ENCODE data around the gene GAS2.

- TF ChIP-seq YY1 (IDR thresholded peaks at IDR 0.05; ENCODE audit: insufficient read depth, insufficient read length) (no peak), ZNF274 (IDR thresholded peaks at IDR 0.05; ENCODE audit: low read depth, low read length) (no peak), SUZ12 (IDR thresholded peaks at IDR 0.05; ENCODE audit: extremely low read depth, insufficient read depth, insufficient read length) (no peak)
These were observed 102.7 kb downstream of the GAS2 start for GRCh38 chr11:22769081-22769480.
